HG03354 (cell line): Measurements from ENCODE around the gene HIC1.

Source experiments
- ATAC-seq: cut with Tn5 transposase; IDR thresholded peaks from one replicate; pipeline ENCODE4 v1.9.1; 2021; ENCODE audit warnings: mild to moderate bottlenecking; ENCODE audit not compliant: unreplicated experiment, poor library complexity, severe bottlenecking

Gene HIC1

GRCh38 chr17:2090210-2090641 is 35.3 kb downstream of the HIC1 start:
- no peak for ATAC-seq

DNA sequence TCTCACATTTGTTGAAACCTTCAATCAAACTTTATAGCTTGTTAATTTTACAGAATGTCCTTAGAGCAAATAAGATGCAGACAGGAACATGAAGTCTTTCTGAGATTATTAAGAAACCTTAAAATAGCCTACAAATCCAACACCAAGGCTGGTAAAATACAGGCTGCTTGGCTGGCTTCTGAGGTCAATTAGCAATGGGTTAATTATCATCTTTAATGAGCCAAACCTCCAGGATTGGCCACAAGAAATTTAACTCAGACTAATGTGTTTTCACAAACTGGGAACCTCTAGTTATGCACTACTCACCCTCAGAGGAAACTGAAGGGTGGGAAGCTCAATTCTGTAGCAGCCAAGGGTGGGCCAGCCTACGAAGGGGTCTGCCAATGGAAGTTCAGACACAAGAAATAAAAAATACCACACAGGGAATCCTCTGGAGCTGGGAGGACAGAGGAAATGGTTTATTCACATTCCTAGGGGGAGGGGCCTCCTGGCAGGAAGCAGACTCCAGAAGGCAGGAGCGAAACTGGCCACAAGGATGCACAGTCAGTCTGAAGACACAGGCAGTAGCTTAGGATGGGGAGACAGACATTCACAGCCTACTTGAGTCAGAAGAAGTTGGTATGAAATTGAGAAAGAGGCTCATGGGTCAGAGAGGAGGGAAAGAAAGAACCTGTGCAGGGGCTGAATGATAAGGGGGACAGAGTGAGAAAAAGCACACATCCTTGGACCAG is 36.1 kb downstream of the HIC1 start:
- ATAC-seq: no peak

GRCh38 chr17:2092253-2092652 is 37.4 kb downstream of the HIC1 start:
- ATAC-seq: no peak

- no peak for ATAC-seq
Measured at GRCh38 chr17:2093349-2093748, 38.4 kb downstream of the HIC1 start.

DNA sequence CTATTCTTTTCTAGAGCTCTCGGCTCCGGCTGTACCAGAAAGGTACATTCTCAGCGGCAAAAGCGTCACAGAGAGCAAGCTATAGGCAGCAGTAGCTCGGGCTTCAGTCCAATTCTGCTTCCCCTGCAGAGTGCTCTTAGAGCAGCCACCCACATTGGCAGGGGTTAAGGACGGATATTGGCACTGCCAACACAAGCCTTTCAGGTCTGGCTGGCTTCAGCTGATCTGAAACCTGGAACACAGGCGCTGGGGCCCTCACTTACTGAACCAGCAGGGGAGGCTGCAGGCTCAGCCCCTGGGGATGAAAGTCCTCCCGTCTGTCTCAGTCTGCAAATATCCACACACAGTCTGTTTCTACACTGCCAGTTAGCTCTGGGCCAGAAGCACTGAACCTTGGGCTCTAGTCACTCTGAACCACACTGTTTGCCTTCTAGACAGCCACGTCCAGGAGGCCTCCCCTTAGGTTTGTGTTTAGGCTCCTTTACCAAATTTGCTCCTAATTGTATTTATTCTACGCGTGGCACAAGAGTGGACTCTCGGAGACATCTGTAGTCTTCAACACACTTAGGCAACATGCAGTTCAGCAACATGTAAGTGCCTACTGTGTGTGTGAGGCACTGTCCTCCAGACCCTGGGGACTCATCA is 40.1 kb downstream of the HIC1 start:
- no peak for ATAC-seq

- ATAC-seq: no peak
Measured at GRCh38 chr17:2095536-2095910, 40.6 kb downstream of the HIC1 start.

DNA sequence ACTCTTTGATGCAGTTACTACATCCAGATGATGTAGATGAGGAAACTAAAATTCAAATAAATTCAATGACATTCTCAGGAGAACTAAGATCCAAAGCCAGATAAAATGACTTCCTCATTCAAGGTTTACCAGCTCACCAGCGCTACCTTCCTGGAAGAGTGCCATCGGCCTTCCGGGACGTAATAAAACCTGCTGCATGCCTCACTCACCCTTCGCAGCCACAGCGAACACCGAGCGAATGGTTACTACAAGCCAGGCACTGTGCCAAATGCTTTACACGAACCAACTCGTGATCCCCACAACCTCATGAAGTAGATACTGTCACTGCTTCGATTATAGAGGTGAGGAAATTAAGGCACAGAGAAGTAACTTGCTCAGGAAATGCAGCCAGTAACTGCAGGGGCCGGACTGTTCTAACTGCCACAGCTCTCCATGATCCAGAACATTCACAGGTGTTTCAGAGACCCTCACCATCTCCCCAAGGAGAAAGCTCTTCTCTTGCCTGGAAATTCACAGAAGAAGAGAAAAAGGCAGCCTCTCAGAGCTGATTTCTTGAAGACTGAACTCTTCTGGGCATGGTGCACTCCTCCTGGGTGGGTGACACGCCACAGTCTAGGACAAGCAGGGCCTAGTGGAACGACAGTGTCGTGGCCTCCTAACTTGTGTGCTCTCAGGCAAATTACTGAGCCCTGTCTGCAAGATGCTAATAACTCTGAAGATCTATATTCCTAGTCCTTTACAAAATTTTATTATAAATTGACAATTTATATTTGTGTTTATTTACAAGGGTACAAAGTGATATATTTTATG is 46.8 kb downstream of the HIC1 start:
- ATAC-seq: no peak

- ATAC-seq: no peak
Measured at GRCh38 chr17:2102931-2103809, 48.3 kb downstream of the HIC1 start.

- no peak for ATAC-seq
Measured at GRCh38 chr17:2105663-2106062, 50.8 kb downstream of the HIC1 start.

- no peak for ATAC-seq
Measured at GRCh38 chr17:2106308-2106955, 51.5 kb downstream of the HIC1 start.

DNA sequence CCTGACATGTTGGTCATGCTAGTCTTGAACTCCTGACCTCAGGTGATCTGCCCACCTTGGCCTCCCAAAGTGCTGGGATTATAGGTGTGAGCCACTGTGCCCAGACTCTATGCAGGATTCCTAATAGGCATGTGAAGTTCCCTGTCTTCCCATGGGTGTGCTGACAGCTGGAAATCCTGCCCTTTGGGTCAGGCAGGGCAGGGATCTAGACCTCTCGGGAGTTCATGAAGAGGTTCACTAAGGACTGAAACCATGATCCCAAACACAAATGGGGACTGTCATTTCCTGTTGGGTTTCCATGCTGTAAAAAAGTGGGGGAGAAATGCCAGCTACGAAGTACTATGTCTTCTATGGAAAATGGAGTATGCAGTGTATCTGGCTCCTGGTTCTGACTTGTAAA is 52.1 kb downstream of the HIC1 start:
- ATAC-seq: no peak

DNA sequence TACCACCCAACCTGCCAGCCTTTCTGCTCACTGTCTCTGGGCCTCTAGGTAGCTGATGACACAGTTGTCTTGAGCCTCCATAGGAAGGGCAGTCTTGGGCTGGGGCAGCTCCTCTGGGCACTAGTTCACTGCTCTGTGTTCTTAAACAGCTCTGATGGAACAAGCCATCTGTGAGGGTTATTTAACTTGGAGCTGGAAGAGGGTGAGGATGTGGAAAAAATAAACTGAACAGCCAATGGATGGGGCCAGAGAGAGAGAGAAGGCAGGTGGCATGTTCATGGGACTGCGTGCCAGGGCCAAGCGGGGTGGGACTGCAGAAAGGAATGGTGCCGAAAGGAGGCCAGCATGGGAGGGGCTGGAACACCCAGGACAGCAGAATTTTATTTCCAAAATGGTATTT is 52.6 kb downstream of the HIC1 start:
- ATAC-seq: no peak

- ATAC-seq: no peak
Measured at GRCh38 chr17:2108170-2108569, 53.3 kb downstream of the HIC1 start.

DNA sequence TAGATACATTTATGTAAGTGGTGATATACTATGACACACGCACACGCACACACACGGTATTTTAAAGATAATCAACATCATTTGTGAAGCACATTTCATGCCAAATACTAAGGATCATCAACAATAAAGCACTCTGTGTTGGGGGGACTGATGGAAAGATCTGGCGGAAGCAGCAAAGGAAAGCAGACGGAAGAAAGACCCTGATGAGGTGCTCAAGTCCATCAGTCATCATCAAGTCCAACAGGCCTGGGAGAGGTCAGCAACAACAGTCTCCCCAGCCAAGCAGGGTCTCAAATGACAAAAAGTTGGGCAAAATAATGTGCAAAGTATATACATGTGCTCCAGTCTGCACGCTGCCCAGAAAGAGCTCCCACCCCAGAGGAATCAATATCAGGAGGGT is 55.5 kb downstream of the HIC1 start:
- ATAC-seq: no peak

- no peak for ATAC-seq
Measured at GRCh38 chr17:2111691-2112090, 56.8 kb downstream of the HIC1 start.
